ENCODE results near the gene TNFSF10. TPM values are rescaled to one million over a fixed set of nuclear protein-coding genes. Genes with fewer than 3 reads are reported as not detected.

The TNFSF10 gene
- total and polyA plus RNA-seq, 2 of the 4 experiments (the other 2 are of a cell fraction) = 0.63 to 1.3 TPM

- Histone ChIP-seq H2BK20ac (ENCODE audit: low read depth, low read length) (no peak overlapping the region), H2BK5ac (ENCODE audit: low read depth, low read length, poor library complexity, severe bottlenecking) (no peak overlapping the region), H3K27ac (ENCODE audit: insufficient read depth, low read length) (no peak overlapping the region), H3K4me2 (ENCODE audit: low read depth, low read length) (no peak overlapping the region), H4K5ac (ENCODE audit: low read depth, low read length) (no peak overlapping the region), H3K4me3 (ENCODE audit: insufficient read depth, low read depth, low read length) (no peak overlapping the region), H3K18ac (ENCODE audit: low read depth, low read length) (no peak overlapping the region), H4K91ac (ENCODE audit: insufficient read depth, low read depth, low read length) (no peak overlapping the region), H2AFZ (replicated peaks; ENCODE audit: low read length, poor library complexity) (no peak overlapping the region), H4K8ac (ENCODE audit: low read depth in 2 of 2, low read length in 2 of 2) (no peak overlapping the region), H3K4ac (ENCODE audit: low read depth, low read length) (no peak overlapping the region), H2BK120ac (ENCODE audit: low read depth, low read length) (no peak overlapping the region), H3K27me3 (ENCODE audit: control insufficient read depth, insufficient read depth, low read length) (no peaks in the 10 kb centered on the region), H2BK15ac (ENCODE audit: low read depth, low read length) (no peak overlapping the region; the same call in 2 of the 3 replicates), H3K56ac (ENCODE audit: extremely low read depth, insufficient read depth, low read length) (no peak overlapping the region), H3K9ac (ENCODE audit: low read depth, low read length) (no peak overlapping the region), H3K14ac (replicated peaks; ENCODE audit: low read depth, low read length) (no peak overlapping the region), H3K79me1 (ENCODE audit: low read depth in 1 of 2, low read length in 2 of 2) (no peaks in the 10 kb centered on the region), H3K23ac (ENCODE audit: low read depth, low read length) (no peak overlapping the region), H3K9me1 (ENCODE audit: insufficient read depth, low read length) (peaks cover 3% of the 10 kb centered on the region; the same call in 1 of the 2 replicates), H3K4me1 (ENCODE audit: control insufficient read depth, insufficient read depth, low read length) (peaks cover 14% of the 10 kb centered on the region), H3K36me3 (ENCODE audit: control insufficient read depth, insufficient read depth, low read length) (no peaks in the 10 kb centered on the region), H4K20me1 (ENCODE audit: insufficient read depth, low read length) (no peaks in the 10 kb centered on the region), H3K9me3 (ENCODE audit: control insufficient read depth, insufficient read depth, low read length) (no peaks in the 10 kb centered on the region), H2AK5ac (ENCODE audit: low read depth, low read length) (no peak overlapping the region), H2AK9ac (replicated peaks; ENCODE audit: low read depth, low read length, poor library complexity) (no peak overlapping the region)
- POLR2A ChIA-PET (ENCODE audit: unreplicated experiment) = no interaction called here
- DNase-seq = peak; percentile 28
- dilution Hi-C loops (cut with HindIII; ENCODE audit: low sequenced_read_pairs, unreplicated experiment) (no loop called here), in situ Hi-C loops (cut with MboI; ENCODE audit: low sequenced_read_pairs) (no loop called here), intact Hi-C loops (cut with micrococcal nuclease) (no loop called here)
- no TSS peak for BruUV-seq (replicated peaks)
- ATAC-seq (ENCODE audit: low read depth) = no peak
- CTCF ChIA-PET = no interaction called here
- WGBS, 2 experiments (ENCODE audit: extremely low coverage in 2 of 2, insufficient read length in 1 of 2) = no CpG with 5 or more reads among the region's 4 CpGs
- TF ChIP-seq SMC3 (IDR thresholded peaks at IDR 0.05; ENCODE audit: low read depth, low read length) = no peak
- peak; percentile 63; the same call in 1 of the 2 replicates for TF ChIP-seq CEBPB (IDR thresholded peaks at IDR 0.05; ENCODE audit: low read depth, low read length)
Measured at GRCh38 chr3:172560026-172560425, 36.8 kb upstream of the TNFSF10 start.
